Measurements from ENCODE around the gene CAPN11. TPM values are rescaled to one million over a fixed set of nuclear protein-coding genes. Genes with fewer than 3 reads are reported as not detected.

Gene CAPN11
- total RNA-seq = not detected in 2 replicates

GRCh38 chr6:44158770-44159228, at the start of gene CAPN11:
Gene CAPN11, plus strand, starts transcription at chr6:44158820. Its CDS starts 29 bp downstream, at chr6:44158849.
- DNase-seq (ENCODE audit: low read depth) = no peak

GRCh38 chr6:44109212-44109611, 49.4 kb upstream of the CAPN11 start:
- no peak for DNase-seq (ENCODE audit: low read depth)

- no peak for DNase-seq (ENCODE audit: low read depth)
Observed at GRCh38 chr6:44110005-44110676, 48.5 kb upstream of the CAPN11 start.

GRCh38 chr6:44110966-44111365, 47.7 kb upstream of the CAPN11 start:
- DNase-seq (ENCODE audit: low read depth) = no peak

GRCh38 chr6:44111434-44112417, 46.9 kb upstream of the CAPN11 start:
- no peak for DNase-seq (ENCODE audit: low read depth)

- DNase-seq (ENCODE audit: low read depth) = no peak
Observed at GRCh38 chr6:44113414-44113813, 45.2 kb upstream of the CAPN11 start.

GRCh38 chr6:44115866-44116265, 42.8 kb upstream of the CAPN11 start:
- DNase-seq (ENCODE audit: low read depth) = peak; percentile 74

- DNase-seq (ENCODE audit: low read depth) = peak; percentile 83
Observed at GRCh38 chr6:44116641-44117382, 41.8 kb upstream of the CAPN11 start.

GRCh38 chr6:44117397-44118128, 41.1 kb upstream of the CAPN11 start:
- peak; percentile 48 for DNase-seq (ENCODE audit: low read depth)

GRCh38 chr6:44119704-44120262, 38.8 kb upstream of the CAPN11 start:
- DNase-seq (ENCODE audit: low read depth) = no peak

GRCh38 chr6:44120692-44121443, 37.8 kb upstream of the CAPN11 start:
- no peak for DNase-seq (ENCODE audit: low read depth)

- peak; percentile 76 for DNase-seq (ENCODE audit: low read depth)
Observed at GRCh38 chr6:44122801-44123200, 35.8 kb upstream of the CAPN11 start.

GRCh38 chr6:44123544-44123943, 35.1 kb upstream of the CAPN11 start:
- DNase-seq (ENCODE audit: low read depth) = no peak

- DNase-seq (ENCODE audit: low read depth) = peak; percentile 69
Observed at GRCh38 chr6:44126320-44127149, 32.1 kb upstream of the CAPN11 start.

- peak; percentile 49 for DNase-seq (ENCODE audit: low read depth)
Observed at GRCh38 chr6:44127186-44128019, 31.2 kb upstream of the CAPN11 start, which contains the start of the genes MRPL14 and TMEM63B. Gene MRPL14, minus strand, starts transcription at chr6:44127452. Its CDS starts 10,841 bp downstream, at chr6:44116611. Gene TMEM63B, plus strand, starts transcription at chr6:44127554. Its CDS starts 7,031 bp downstream, at chr6:44134585.

GRCh38 chr6:44128020-44128917, 30.4 kb upstream of the CAPN11 start:
- no peak for DNase-seq (ENCODE audit: low read depth)

GRCh38 chr6:44129841-44130322, 28.7 kb upstream of the CAPN11 start:
- DNase-seq (ENCODE audit: low read depth) = no peak

Data from renal cortical epithelial cell (primary cell).